KMS-11 (cell line): ENCODE results near the gene BLVRA.
A peak's percentile ranks its signal among the peaks of the same experiment; 100 is the strongest.

ENCODE experiments used
- H2AFZ ChIP-seq: fragments of 200-600 bp; sonication (generic); 2 replicates; pipeline ENCODE4 v1.6.1; 2016; ENCODE audit warnings: antibody characterized with exemption, mixed run types, low read depth
- H3K27ac ChIP-seq: fragments of 200-600 bp; sonication (generic); 2 replicates; pipeline ENCODE4 v1.6.1; 2016; ENCODE audit warnings: mild to moderate bottlenecking, mixed run types
- H3K27me3 ChIP-seq: fragments of 200-600 bp; sonication (generic); 2 replicates; pipeline ENCODE4 v1.6.1; 2017; ENCODE audit warnings: mild to moderate bottlenecking, low read depth, mixed run types, moderate library complexity; ENCODE audit not compliant: insufficient read depth
- H3K36me3 ChIP-seq: fragments of 200-600 bp; sonication (generic); 2 replicates; pipeline ENCODE4 v1.6.1; 2017; ENCODE audit warnings: mild to moderate bottlenecking, mixed run types; ENCODE audit not compliant: insufficient read depth
- H3K4me1 ChIP-seq: fragments of 200-600 bp; sonication (generic); 2 replicates; pipeline ENCODE4 v1.6.1; 2016; ENCODE audit warnings: mild to moderate bottlenecking, low read depth, mixed run types; ENCODE audit not compliant: poor library complexity, severe bottlenecking
- H3K4me2 ChIP-seq: fragments of 200-600 bp; sonication (generic); 2 replicates; pipeline ENCODE4 v1.7.0; 2016; ENCODE audit warnings: mild to moderate bottlenecking, mixed run types
- H3K4me3 ChIP-seq: fragments of 200-600 bp; sonication (generic); IDR thresholded peaks from 2 replicates; pipeline ENCODE4 v1.6.1; 2017; ENCODE audit warnings: low read depth, low read length, mixed read lengths; ENCODE audit not compliant: insufficient read depth
- H3K79me2 ChIP-seq: fragments of 200-600 bp; sonication (generic); 2 replicates; pipeline ENCODE4 v1.6.1; 2016; ENCODE audit warnings: low read depth, mixed run types; ENCODE audit not compliant: insufficient read depth
- H3K9ac ChIP-seq: fragments of 200-600 bp; sonication (generic); 2 replicates; pipeline ENCODE4 v1.6.1; 2016; ENCODE audit warnings: mild to moderate bottlenecking, mixed run types
- H4K20me1 ChIP-seq: fragments of 200-600 bp; sonication (generic); 2 replicates; pipeline ENCODE4 v1.6.1; 2016; ENCODE audit warnings: mild to moderate bottlenecking, mixed run types; ENCODE audit not compliant: insufficient read depth
- TF ChIP-seq, protein P1 (sequence below): fragments of 200-600 bp; sonication (generic); conservative IDR thresholded peaks from 2 replicates; pipeline ENCODE4 v1.6.1; 2017; ENCODE audit warnings: low read depth, mild to moderate bottlenecking, antibody characterized with exemption, low read length, moderate library complexity, mixed read lengths

The BLVRA gene

DNA sequence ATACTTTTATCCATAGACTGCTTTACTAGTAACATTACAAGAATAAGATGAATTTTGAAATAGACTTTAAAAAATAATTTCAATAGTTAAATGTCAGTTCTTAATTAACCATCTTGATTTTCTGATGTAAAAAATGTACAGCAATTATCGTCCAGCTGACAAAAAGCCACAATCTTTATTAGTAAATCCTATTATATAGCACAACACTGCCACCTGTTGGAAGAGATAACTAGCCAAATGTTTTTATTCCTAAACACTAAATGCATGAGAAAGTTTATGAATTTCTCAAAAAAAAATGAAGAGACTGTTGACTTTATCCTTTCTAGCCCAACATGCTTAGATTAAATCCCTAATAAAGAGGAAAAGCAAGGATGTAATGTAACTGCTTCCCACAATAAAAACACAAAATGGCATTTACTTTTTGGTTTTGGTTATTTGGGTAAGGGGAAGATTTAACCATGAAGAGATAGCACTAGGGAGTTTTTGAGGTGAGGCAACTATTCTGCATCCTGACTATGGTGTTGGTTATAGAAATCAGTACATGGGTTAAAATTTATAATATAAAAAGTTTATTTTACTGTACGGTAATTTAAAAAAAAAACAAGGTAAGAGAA is 37.2 kb upstream of the BLVRA start:
- Histone ChIP-seq H2AFZ (no peak overlapping the region), H3K27me3 (no peaks in the 10 kb centered on the region), H3K4me2 (no peak overlapping the region), H3K79me2 (peaks cover 98% of the 10 kb centered on the region), H3K4me3 (no peak overlapping the region), H3K27ac (no peak overlapping the region), H3K9ac (no peak overlapping the region), H4K20me1 (peaks cover 8% of the 10 kb centered on the region; the same call in 1 of the 2 replicates), H3K4me1 (peaks cover 48% of the 10 kb centered on the region), H3K36me3 (no peaks in the 10 kb centered on the region; the same call in 1 of the 2 replicates)
- TF ChIP-seq, protein P1, sequence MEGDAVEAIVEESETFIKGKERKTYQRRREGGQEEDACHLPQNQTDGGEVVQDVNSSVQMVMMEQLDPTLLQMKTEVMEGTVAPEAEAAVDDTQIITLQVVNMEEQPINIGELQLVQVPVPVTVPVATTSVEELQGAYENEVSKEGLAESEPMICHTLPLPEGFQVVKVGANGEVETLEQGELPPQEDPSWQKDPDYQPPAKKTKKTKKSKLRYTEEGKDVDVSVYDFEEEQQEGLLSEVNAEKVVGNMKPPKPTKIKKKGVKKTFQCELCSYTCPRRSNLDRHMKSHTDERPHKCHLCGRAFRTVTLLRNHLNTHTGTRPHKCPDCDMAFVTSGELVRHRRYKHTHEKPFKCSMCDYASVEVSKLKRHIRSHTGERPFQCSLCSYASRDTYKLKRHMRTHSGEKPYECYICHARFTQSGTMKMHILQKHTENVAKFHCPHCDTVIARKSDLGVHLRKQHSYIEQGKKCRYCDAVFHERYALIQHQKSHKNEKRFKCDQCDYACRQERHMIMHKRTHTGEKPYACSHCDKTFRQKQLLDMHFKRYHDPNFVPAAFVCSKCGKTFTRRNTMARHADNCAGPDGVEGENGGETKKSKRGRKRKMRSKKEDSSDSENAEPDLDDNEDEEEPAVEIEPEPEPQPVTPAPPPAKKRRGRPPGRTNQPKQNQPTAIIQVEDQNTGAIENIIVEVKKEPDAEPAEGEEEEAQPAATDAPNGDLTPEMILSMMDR: peak; percentile 95

DNA sequence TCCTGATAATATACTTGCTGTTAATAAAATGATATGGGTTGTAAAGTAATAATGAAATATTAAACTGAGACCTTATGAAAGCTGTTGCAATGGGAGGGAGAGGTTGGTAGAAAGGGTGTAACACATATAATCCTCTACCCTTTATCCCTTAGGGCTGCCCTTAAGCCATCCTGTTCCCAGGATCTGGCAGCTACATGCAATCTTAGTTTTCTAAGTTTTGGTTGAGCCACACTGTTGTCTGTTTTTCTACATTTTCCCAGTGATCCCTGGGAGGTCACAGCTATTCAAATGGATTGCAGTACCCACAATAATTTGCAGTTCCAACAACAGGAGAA is 35.5 kb upstream of the BLVRA start:
- H3K4me1 ChIP-seq: peaks cover 42% of the 10 kb centered on the region
- H3K79me2 ChIP-seq: peaks cover 99% of the 10 kb centered on the region
- H3K4me3 ChIP-seq: no peak overlapping the region
- peaks cover 13% of the 10 kb centered on the region; the same call in 1 of the 2 replicates for H4K20me1 ChIP-seq
- no peak overlapping the region for H3K4me2 ChIP-seq
- no peak overlapping the region for H3K9ac ChIP-seq
- no peak overlapping the region for H3K27ac ChIP-seq
- H3K36me3 ChIP-seq: no peaks in the 10 kb centered on the region
- H2AFZ ChIP-seq: no peak overlapping the region
- H3K27me3 ChIP-seq: no peaks in the 10 kb centered on the region
- TF ChIP-seq, protein P1: no peak

DNA sequence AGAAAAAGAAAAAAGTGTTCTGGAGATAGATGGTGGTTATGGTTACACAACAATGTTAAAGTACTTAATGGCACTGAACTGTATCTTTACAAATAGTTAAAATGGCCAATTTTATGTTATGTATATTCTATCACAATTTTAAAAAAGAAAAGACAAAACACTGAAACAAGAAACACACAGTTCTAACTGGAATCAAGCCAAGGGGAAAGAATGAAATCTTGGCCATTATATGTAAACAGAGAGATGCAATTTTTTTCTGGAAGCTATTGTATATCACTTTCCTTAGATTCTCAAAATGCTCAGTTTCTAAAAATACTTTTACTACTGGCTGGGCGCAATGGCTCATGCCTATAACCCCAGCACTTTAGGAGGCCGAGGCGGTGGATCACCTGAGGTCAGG is 33.2 kb upstream of the BLVRA start:
- H3K4me3 ChIP-seq: no peak overlapping the region
- H3K4me2 ChIP-seq: no peak overlapping the region
- TF ChIP-seq, protein P1: no peak
- H3K9ac ChIP-seq: no peak overlapping the region
- no peak overlapping the region for H3K27ac ChIP-seq
- H3K27me3 ChIP-seq: no peaks in the 10 kb centered on the region
- H3K4me1 ChIP-seq: peaks cover 46% of the 10 kb centered on the region
- H3K36me3 ChIP-seq: no peaks in the 10 kb centered on the region; the same call in 1 of the 2 replicates
- H2AFZ ChIP-seq: no peak overlapping the region
- peaks cover 88% of the 10 kb centered on the region for H3K79me2 ChIP-seq
- H4K20me1 ChIP-seq: peaks cover 13% of the 10 kb centered on the region; the same call in 1 of the 2 replicates

DNA sequence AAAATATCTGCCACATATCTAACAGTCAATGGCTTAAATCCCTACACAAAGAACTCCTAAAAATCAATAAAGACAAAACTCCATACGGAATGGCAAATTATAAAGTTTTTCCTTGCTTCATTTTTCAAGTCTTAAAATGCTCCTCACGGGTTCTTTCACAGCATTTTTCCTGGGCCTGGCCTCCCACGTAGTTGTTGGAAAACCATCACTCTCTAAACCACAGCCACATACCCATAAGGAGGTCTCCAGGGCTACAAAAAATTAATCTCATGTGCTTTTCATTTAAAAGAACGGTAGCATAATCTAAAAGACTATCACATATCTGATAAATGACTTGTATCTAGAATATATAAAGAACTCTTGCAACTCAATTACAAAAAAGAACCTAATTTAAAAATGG is 32.0 kb upstream of the BLVRA start:
- no peak overlapping the region for H3K4me2 ChIP-seq

More for the DNA sequence above, 32.0 kb upstream of the BLVRA start:
- Histone ChIP-seq H3K36me3 (no peaks in the 10 kb centered on the region; the same call in 1 of the 2 replicates), H3K4me3 (no peak overlapping the region), H3K79me2 (peaks cover 75% of the 10 kb centered on the region), H4K20me1 (peaks cover 10% of the 10 kb centered on the region; the same call in 1 of the 2 replicates), H3K9ac (no peak overlapping the region), H3K27me3 (no peaks in the 10 kb centered on the region), H2AFZ (no peak overlapping the region), H3K27ac (no peak overlapping the region), H3K4me1 (peaks cover 44% of the 10 kb centered on the region)
- TF ChIP-seq, protein P1: no peak
